GM18526 (cell line): ENCODE measurements around the gene PCDH9.

Source experiments
- POLR2A ChIP-seq: IDR thresholded peaks from 3 replicates; pipeline ENCODE4 v1.6.1; 2011; ENCODE audit not compliant: insufficient read length; ENCODE audit errors: extremely low read depth

PCDH9 gene

GRCh38 chr13:67150608-67151007, 79.5 kb downstream of the PCDH9 start:
- TF ChIP-seq POLR2A, result no peak

GRCh38 chr13:67148161-67148571, 82.0 kb downstream of the PCDH9 start:
- TF ChIP-seq POLR2A, result no peak

- TF ChIP-seq POLR2A, result no peak
Measured at GRCh38 chr13:67147342-67148133, 82.6 kb downstream of the PCDH9 start.

- TF ChIP-seq POLR2A, result no peak
Measured at GRCh38 chr13:67146523-67147130, 83.5 kb downstream of the PCDH9 start.

- no peak for TF ChIP-seq POLR2A
Measured at GRCh38 chr13:67145950-67146349, 84.2 kb downstream of the PCDH9 start.

- no peak for TF ChIP-seq POLR2A
Measured at GRCh38 chr13:67143544-67144115, 86.5 kb downstream of the PCDH9 start.

- no peak for TF ChIP-seq POLR2A
Measured at GRCh38 chr13:67140006-67140405, 90.1 kb downstream of the PCDH9 start.

- TF ChIP-seq POLR2A, result no peak
Measured at GRCh38 chr13:67139551-67139950, 90.6 kb downstream of the PCDH9 start.

- TF ChIP-seq POLR2A, result no peak
Measured at GRCh38 chr13:67138970-67139369, 91.2 kb downstream of the PCDH9 start.

GRCh38 chr13:67137044-67137735, 92.9 kb downstream of the PCDH9 start:
- TF ChIP-seq POLR2A, result no peak

GRCh38 chr13:67136157-67136556, 94.0 kb downstream of the PCDH9 start:
- TF ChIP-seq POLR2A, result no peak

- no peak for TF ChIP-seq POLR2A
Measured at GRCh38 chr13:67135356-67135755, 94.8 kb downstream of the PCDH9 start.

- TF ChIP-seq POLR2A, result no peak
Measured at GRCh38 chr13:67134417-67135129, 95.6 kb downstream of the PCDH9 start.

- TF ChIP-seq POLR2A, result no peak
Measured at GRCh38 chr13:67133476-67133875, 96.7 kb downstream of the PCDH9 start.

- no peak for TF ChIP-seq POLR2A
Measured at GRCh38 chr13:67131393-67131792, 98.7 kb downstream of the PCDH9 start.
